ENCODE results near the gene AP5M1. TPM values are rescaled to one million over a fixed set of nuclear protein-coding genes. Genes with fewer than 3 reads are reported as not detected.

Gene AP5M1
- polyA plus RNA-seq, 1 donor from 2014 or later, result 40.0 TPM

DNA sequence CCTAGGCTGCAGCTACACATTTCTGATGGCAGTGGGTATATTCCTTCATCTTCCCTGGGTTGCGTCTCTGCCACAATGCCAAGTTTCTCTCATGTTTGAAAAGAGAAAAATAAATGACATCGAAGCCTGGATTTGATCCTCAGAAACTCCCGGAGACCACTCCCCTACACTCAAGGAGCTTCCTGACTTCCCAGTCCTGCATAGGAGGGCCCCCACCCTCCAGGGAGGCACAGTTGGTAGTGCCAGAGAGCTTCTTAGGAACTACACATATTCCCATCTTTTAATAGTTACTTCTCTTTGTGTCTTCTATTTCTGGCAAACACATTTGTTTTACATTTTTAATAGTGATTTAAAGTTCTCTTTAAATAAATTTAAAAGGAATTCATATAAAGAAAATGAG is 30.7 kb downstream of the AP5M1 start:
- Histone ChIP-seq H4K20me1 (ENCODE audit: insufficient read depth) (no peaks in the 10 kb centered on the region), H3K27ac (ENCODE audit: low read length) (no peak overlapping the region), H2AFZ (ENCODE audit: low read depth, low read length) (no peak overlapping the region), H3K27me3 (ENCODE audit: insufficient read depth, low read depth, low read length) (no peaks in the 10 kb centered on the region), H3K79me2 (replicated peaks; ENCODE audit: insufficient read depth, low read length) (no peaks in the 10 kb centered on the region), H3K4me2 (ENCODE audit: low read length) (no peak overlapping the region), H3K9ac (ENCODE audit: low read length) (no peak overlapping the region), H3K36me3 (ENCODE audit: insufficient read depth, low read length) (no peaks in the 10 kb centered on the region), H3F3A (ENCODE audit: insufficient read depth, low read length, poor library complexity, severe bottlenecking) (no peaks in the 10 kb centered on the region), H3K9me2 (ENCODE audit: insufficient read depth, low read length) (no peaks in the 10 kb centered on the region), H3K9me3 (ENCODE audit: low read length) (no peaks in the 10 kb centered on the region), H3K4me3 (ENCODE audit: low read length) (no peak overlapping the region)
- TF ChIP-seq, protein P1, sequence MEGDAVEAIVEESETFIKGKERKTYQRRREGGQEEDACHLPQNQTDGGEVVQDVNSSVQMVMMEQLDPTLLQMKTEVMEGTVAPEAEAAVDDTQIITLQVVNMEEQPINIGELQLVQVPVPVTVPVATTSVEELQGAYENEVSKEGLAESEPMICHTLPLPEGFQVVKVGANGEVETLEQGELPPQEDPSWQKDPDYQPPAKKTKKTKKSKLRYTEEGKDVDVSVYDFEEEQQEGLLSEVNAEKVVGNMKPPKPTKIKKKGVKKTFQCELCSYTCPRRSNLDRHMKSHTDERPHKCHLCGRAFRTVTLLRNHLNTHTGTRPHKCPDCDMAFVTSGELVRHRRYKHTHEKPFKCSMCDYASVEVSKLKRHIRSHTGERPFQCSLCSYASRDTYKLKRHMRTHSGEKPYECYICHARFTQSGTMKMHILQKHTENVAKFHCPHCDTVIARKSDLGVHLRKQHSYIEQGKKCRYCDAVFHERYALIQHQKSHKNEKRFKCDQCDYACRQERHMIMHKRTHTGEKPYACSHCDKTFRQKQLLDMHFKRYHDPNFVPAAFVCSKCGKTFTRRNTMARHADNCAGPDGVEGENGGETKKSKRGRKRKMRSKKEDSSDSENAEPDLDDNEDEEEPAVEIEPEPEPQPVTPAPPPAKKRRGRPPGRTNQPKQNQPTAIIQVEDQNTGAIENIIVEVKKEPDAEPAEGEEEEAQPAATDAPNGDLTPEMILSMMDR (IDR thresholded peaks at IDR 0.05; ENCODE audit: poor library complexity, severe bottlenecking), result no peak
- TF ChIP-seq RAD21 (conservative IDR thresholded peaks at IDR 0.05) (no peak), MXI1 (conservative IDR thresholded peaks at IDR 0.05; ENCODE audit: poor library complexity, severe bottlenecking) (no peak), EP300 (conservative IDR thresholded peaks at IDR 0.05; ENCODE audit: poor library complexity, severe bottlenecking) (no peak), EZH2 (IDR thresholded peaks at IDR 0.05; ENCODE audit: borderline replicate concordance, insufficient read depth, low read length, poor library complexity, severe bottlenecking) (no peak), POLR2AphosphoS5 (IDR thresholded peaks at IDR 0.05) (no peak), SMC3 (conservative IDR thresholded peaks at IDR 0.05; ENCODE audit: poor library complexity) (no peak), TAF1 (IDR thresholded peaks at IDR 0.05; ENCODE audit: low read depth) (no peak)
- TF ChIP-seq, protein P2, sequence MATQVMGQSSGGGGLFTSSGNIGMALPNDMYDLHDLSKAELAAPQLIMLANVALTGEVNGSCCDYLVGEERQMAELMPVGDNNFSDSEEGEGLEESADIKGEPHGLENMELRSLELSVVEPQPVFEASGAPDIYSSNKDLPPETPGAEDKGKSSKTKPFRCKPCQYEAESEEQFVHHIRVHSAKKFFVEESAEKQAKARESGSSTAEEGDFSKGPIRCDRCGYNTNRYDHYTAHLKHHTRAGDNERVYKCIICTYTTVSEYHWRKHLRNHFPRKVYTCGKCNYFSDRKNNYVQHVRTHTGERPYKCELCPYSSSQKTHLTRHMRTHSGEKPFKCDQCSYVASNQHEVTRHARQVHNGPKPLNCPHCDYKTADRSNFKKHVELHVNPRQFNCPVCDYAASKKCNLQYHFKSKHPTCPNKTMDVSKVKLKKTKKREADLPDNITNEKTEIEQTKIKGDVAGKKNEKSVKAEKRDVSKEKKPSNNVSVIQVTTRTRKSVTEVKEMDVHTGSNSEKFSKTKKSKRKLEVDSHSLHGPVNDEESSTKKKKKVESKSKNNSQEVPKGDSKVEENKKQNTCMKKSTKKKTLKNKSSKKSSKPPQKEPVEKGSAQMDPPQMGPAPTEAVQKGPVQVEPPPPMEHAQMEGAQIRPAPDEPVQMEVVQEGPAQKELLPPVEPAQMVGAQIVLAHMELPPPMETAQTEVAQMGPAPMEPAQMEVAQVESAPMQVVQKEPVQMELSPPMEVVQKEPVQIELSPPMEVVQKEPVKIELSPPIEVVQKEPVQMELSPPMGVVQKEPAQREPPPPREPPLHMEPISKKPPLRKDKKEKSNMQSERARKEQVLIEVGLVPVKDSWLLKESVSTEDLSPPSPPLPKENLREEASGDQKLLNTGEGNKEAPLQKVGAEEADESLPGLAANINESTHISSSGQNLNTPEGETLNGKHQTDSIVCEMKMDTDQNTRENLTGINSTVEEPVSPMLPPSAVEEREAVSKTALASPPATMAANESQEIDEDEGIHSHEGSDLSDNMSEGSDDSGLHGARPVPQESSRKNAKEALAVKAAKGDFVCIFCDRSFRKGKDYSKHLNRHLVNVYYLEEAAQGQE (IDR thresholded peaks at IDR 0.05; ENCODE audit: borderline replicate concordance), result no peak

DNA sequence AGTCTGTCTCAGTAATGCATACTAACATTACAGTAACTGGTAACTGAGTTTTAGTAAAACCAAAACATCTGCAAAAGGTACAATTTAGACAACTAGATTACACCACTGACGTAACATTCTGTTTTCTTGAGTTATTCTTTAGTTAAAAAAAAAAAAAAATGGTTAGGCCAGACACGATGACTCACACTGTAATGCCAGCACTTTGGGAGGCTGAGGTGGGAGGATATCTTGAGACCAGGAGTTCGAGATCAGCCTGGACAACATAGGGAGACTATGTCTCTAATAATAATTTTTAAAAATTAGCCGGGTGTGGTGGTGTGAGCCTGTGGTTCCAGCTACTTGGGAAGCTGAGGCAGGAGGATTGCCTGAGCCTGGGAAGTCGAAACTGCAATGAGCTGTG is 34.1 kb downstream of the AP5M1 start:
- Histone ChIP-seq H3K4me3 (ENCODE audit: low read length) (no peak overlapping the region), H4K20me1 (ENCODE audit: insufficient read depth) (no peaks in the 10 kb centered on the region), H2AFZ (ENCODE audit: low read depth, low read length) (no peak overlapping the region), H3K27ac (ENCODE audit: low read length) (no peak overlapping the region), H3K9ac (ENCODE audit: low read length) (no peak overlapping the region), H3K27me3 (ENCODE audit: insufficient read depth, low read depth, low read length) (no peaks in the 10 kb centered on the region), H3K4me2 (ENCODE audit: low read length) (no peak overlapping the region), H3K36me3 (ENCODE audit: insufficient read depth, low read length) (no peaks in the 10 kb centered on the region), H3F3A (ENCODE audit: insufficient read depth, low read length, poor library complexity, severe bottlenecking) (no peaks in the 10 kb centered on the region), H3K9me2 (ENCODE audit: insufficient read depth, low read length) (no peaks in the 10 kb centered on the region), H3K79me2 (replicated peaks; ENCODE audit: insufficient read depth, low read length) (no peaks in the 10 kb centered on the region), H3K9me3 (ENCODE audit: low read length) (no peaks in the 10 kb centered on the region)
- no peak for TF ChIP-seq EP300 (conservative IDR thresholded peaks at IDR 0.05; ENCODE audit: poor library complexity, severe bottlenecking)
- TF ChIP-seq, protein P1 (IDR thresholded peaks at IDR 0.05; ENCODE audit: poor library complexity, severe bottlenecking), result no peak
- TF ChIP-seq EZH2 (IDR thresholded peaks at IDR 0.05; ENCODE audit: borderline replicate concordance, insufficient read depth, low read length, poor library complexity, severe bottlenecking), result no peak
- no peak for TF ChIP-seq SMC3 (conservative IDR thresholded peaks at IDR 0.05; ENCODE audit: poor library complexity)
- TF ChIP-seq, protein P2 (IDR thresholded peaks at IDR 0.05; ENCODE audit: borderline replicate concordance), result no peak

Measured in neural cell (in vitro differentiated cells).